Measurements from ENCODE around the gene CFB.

GRCh38 chr6:31918069-31918720, 27.7 kb upstream of the CFB start:
- TF ChIP-seq, protein P1, sequence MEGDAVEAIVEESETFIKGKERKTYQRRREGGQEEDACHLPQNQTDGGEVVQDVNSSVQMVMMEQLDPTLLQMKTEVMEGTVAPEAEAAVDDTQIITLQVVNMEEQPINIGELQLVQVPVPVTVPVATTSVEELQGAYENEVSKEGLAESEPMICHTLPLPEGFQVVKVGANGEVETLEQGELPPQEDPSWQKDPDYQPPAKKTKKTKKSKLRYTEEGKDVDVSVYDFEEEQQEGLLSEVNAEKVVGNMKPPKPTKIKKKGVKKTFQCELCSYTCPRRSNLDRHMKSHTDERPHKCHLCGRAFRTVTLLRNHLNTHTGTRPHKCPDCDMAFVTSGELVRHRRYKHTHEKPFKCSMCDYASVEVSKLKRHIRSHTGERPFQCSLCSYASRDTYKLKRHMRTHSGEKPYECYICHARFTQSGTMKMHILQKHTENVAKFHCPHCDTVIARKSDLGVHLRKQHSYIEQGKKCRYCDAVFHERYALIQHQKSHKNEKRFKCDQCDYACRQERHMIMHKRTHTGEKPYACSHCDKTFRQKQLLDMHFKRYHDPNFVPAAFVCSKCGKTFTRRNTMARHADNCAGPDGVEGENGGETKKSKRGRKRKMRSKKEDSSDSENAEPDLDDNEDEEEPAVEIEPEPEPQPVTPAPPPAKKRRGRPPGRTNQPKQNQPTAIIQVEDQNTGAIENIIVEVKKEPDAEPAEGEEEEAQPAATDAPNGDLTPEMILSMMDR (conservative IDR thresholded peaks at IDR 0.05) = no peak
- no peak for TF ChIP-seq EZH2 (IDR thresholded peaks at IDR 0.05; ENCODE audit: low read depth)
